ENCODE measurements around the gene CTNNBL1. TPM values are rescaled to one million over a fixed set of nuclear protein-coding genes. Genes with fewer than 3 reads are reported as not detected.

The CTNNBL1 gene
- total RNA-seq, 2 donors from 2014 or later = 29.9 to 39.9 TPM

DNA sequence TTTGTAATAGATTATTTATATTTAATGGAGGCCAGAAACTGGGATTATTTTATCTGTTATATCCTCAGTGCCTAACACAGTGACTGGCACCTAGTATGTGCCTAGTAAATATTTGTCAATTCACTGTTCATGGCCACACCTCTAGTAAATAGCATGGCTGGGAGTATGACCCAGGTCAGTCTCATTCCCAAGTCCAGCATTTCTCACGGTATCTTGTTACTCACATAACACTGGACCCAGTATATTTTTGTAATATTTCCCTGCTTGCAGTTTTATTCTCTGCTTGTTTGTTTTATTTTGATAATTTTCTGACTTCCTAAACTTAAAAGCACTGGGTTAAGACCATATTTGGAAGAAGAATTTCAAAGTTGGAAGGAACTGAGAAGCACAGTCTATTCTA, 47.7 kb downstream of the CTNNBL1 start:
- no peak for DNase-seq (ENCODE audit: low spot score)
- TF ChIP-seq, protein P1, sequence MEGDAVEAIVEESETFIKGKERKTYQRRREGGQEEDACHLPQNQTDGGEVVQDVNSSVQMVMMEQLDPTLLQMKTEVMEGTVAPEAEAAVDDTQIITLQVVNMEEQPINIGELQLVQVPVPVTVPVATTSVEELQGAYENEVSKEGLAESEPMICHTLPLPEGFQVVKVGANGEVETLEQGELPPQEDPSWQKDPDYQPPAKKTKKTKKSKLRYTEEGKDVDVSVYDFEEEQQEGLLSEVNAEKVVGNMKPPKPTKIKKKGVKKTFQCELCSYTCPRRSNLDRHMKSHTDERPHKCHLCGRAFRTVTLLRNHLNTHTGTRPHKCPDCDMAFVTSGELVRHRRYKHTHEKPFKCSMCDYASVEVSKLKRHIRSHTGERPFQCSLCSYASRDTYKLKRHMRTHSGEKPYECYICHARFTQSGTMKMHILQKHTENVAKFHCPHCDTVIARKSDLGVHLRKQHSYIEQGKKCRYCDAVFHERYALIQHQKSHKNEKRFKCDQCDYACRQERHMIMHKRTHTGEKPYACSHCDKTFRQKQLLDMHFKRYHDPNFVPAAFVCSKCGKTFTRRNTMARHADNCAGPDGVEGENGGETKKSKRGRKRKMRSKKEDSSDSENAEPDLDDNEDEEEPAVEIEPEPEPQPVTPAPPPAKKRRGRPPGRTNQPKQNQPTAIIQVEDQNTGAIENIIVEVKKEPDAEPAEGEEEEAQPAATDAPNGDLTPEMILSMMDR (IDR thresholded peaks at IDR 0.05) = no peak
- H3K4me3 ChIP-seq = no peak overlapping the region

DNA sequence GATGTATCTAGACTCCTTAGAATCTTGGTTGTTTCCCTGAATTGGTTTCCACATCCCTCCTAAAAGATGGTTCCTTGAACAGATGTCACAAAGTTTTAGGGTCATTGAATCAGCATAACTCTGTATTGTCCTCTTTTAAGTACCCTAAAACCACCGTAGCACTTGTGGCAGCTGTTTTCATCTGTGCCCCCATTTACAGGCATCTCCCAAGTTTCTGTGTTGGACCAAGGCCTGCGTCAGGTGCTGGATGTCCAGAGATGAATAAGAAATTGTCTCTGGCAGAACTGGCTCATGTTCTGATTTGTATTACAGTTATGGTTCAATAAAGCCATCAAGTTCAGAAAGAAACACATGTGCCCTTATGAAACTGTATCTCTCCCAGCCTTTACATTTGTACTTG, 48.3 kb downstream of the CTNNBL1 start:
- DNase-seq (ENCODE audit: low spot score) = no peak
- no peaks in the 10 kb centered on the region for H3K9me3 ChIP-seq
- no peak overlapping the region for H3K4me3 ChIP-seq
- H3K4me1 ChIP-seq = peaks cover 0 to 19% of the 10 kb centered on the region in 2 donors
- TF ChIP-seq, protein P1 (IDR thresholded peaks at IDR 0.05) = no peak
- H3K27me3 ChIP-seq = no peaks in the 10 kb centered on the region
- peaks cover 22% of the 10 kb centered on the region for H3K36me3 ChIP-seq
- no peak overlapping the region for H3K27ac ChIP-seq

More for the DNA sequence above, 47.7 kb downstream of the CTNNBL1 start:
- Histone ChIP-seq H3K9me3 (no peaks in the 10 kb centered on the region), H3K27ac (no peak overlapping the region), H3K27me3 (no peaks in the 10 kb centered on the region), H3K4me1 (peaks cover 0 to 22% of the 10 kb centered on the region in 2 donors), H3K36me3 (peaks cover 24% of the 10 kb centered on the region)

DNA sequence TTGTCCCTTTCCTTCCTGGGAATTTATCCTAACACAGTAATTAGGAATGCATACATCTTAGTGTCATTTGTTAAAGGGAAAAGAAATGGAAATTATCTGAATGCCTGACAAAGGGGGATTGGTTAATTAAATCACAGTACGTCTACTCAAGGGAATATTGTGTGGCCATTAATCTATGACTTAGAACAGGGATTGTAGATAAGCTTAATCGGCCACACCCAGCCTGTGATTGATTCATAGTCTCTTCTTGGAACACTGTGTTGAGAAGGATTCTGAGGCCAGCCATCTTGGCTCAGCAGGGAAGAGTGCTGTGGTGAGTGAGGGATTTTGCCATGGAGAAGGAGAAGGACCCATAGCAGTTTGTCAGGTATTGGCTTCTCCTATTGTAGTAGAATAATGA, 50.5 kb downstream of the CTNNBL1 start:
- Histone ChIP-seq H3K27ac (no peak overlapping the region), H3K4me1 (peaks cover 0 to 10% of the 10 kb centered on the region in 2 donors), H3K36me3 (peaks cover 19% of the 10 kb centered on the region), H3K9me3 (no peaks in the 10 kb centered on the region), H3K4me3 (no peak overlapping the region), H3K27me3 (no peaks in the 10 kb centered on the region)
- TF ChIP-seq, protein P1 (IDR thresholded peaks at IDR 0.05) = no peak
- DNase-seq (ENCODE audit: low spot score) = no peak

DNA sequence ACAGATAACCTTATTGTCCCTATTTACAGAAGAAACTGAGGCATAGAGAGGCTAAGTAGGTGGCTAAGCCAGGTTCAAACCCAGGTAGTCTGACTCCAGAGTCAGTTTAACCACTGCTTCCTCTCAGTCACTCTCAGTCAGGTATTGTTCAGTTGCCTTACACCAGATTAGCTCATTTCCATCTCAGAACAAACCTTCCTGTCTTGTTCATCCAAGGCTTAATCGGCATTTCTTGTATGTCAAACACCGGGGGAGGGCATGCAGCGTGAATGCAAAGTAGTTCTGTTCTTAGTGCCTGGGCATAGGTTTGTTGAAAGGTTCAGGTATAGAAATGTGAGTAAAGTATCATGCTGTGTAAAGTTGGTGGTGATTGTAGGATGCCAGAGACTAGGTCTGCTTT, 51.7 kb downstream of the CTNNBL1 start:
- TF ChIP-seq, protein P1 (IDR thresholded peaks at IDR 0.05) = no peak
- Histone ChIP-seq H3K27ac (no peak overlapping the region), H3K4me3 (no peak overlapping the region), H3K36me3 (peaks cover 19% of the 10 kb centered on the region), H3K9me3 (no peaks in the 10 kb centered on the region), H3K4me1 (peaks cover 0 to 17% of the 10 kb centered on the region in 2 donors), H3K27me3 (no peaks in the 10 kb centered on the region)
- no peak for DNase-seq (ENCODE audit: low spot score)

DNA sequence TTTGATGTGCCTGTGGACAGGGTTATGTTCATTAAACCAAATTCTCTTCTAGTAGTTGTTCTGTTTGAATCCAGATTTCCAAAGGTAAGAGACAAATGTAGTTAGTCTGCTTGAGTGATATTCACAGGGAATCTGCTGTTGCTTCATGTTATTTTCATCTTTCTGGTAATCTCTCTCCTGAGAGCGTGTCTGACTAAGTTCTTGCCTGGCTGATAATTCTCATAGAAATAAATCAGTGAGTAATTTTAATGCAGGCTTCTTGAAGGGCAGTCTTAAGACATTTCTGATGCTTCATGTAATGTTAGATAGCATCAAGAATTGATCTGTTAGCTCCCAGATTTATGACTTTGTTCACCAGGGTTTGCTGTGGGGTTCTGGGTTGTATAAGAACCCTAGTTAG, 54.2 kb downstream of the CTNNBL1 start:
- TF ChIP-seq, protein P1 (IDR thresholded peaks at IDR 0.05) = no peak
- H3K9me3 ChIP-seq = no peaks in the 10 kb centered on the region

DNA sequence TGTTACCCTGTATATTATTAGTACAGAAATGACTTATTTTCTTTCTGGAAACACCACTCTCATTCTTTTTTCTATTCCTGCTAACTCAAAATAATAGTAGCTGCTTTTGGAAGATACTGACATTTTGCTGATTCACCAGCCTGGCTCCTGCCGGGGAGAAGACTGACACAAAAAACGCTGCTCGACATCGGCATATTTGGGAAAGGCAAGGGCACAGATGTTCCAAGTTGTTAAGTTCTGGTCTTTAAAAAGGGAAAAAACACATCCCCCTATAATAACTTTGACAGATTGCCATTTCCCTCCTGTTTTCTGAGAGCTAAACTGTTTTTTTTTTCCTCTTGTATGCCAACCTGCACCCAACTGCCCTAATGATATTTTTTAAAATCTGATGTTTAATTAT, 55.4 kb downstream of the CTNNBL1 start:
- no peak overlapping the region for H3K4me3 ChIP-seq
- peaks cover 19% of the 10 kb centered on the region for H3K36me3 ChIP-seq
- no peaks in the 10 kb centered on the region for H3K27me3 ChIP-seq
- TF ChIP-seq, protein P1 (IDR thresholded peaks at IDR 0.05) = no peak
- no peaks in the 10 kb centered on the region for H3K9me3 ChIP-seq
- peaks cover 0 to 16% of the 10 kb centered on the region in 2 donors for H3K4me1 ChIP-seq
- DNase-seq (ENCODE audit: low spot score) = no peak
- H3K27ac ChIP-seq = peak overlapping the region in 1 of 2 donors; percentile 35

More for the DNA sequence above, 54.2 kb downstream of the CTNNBL1 start:
- no peak overlapping the region for H3K4me3 ChIP-seq
- peaks cover 19% of the 10 kb centered on the region for H3K36me3 ChIP-seq
- H3K27ac ChIP-seq = no peak overlapping the region
- H3K27me3 ChIP-seq = no peaks in the 10 kb centered on the region
- DNase-seq (ENCODE audit: low spot score) = no peak
- peaks cover 0 to 16% of the 10 kb centered on the region in 2 donors for H3K4me1 ChIP-seq

Measured in right atrium auricular region (tissue), 2 donors.